HG02852 (cell line): ENCODE results near the gene TGM2.

Experiments used
- ATAC-seq: cut with Tn5 transposase; IDR thresholded peaks from one replicate; pipeline ENCODE4 v1.9.1; 2021; ENCODE audit warnings: mild to moderate bottlenecking, moderate library complexity; ENCODE audit not compliant: unreplicated experiment

Gene TGM2

GRCh38 chr20:38134427-38135270 is 30.4 kb downstream of the TGM2 start:
- ATAC-seq, result no peak

GRCh38 chr20:38133680-38134426 is 31.2 kb downstream of the TGM2 start:
- no peak for ATAC-seq

GRCh38 chr20:38132910-38133501 is 32.1 kb downstream of the TGM2 start:
- ATAC-seq, result no peak

GRCh38 chr20:38132156-38132909 is 32.7 kb downstream of the TGM2 start:
- ATAC-seq, result no peak

GRCh38 chr20:38131588-38132121 is 33.4 kb downstream of the TGM2 start:
- no peak for ATAC-seq

- no peak for ATAC-seq
Observed at GRCh38 chr20:38130687-38131587, 34.1 kb downstream of the TGM2 start.

- ATAC-seq, result no peak
Observed at GRCh38 chr20:38129893-38130609, 35.0 kb downstream of the TGM2 start.

GRCh38 chr20:38129248-38129865 is 35.7 kb downstream of the TGM2 start:
- ATAC-seq, result no peak

GRCh38 chr20:38128691-38129090 is 36.4 kb downstream of the TGM2 start:
- no peak for ATAC-seq

- ATAC-seq, result no peak
Observed at GRCh38 chr20:38127920-38128528, 37.0 kb downstream of the TGM2 start.

GRCh38 chr20:38126932-38127621 is 38.0 kb downstream of the TGM2 start:
- ATAC-seq, result no peak

GRCh38 chr20:38126146-38126921 is 38.7 kb downstream of the TGM2 start:
- ATAC-seq, result no peak

GRCh38 chr20:38125157-38126056 is 39.7 kb downstream of the TGM2 start:
- ATAC-seq, result no peak

- ATAC-seq, result no peak
Observed at GRCh38 chr20:38123021-38123587, 42.0 kb downstream of the TGM2 start.

- no peak for ATAC-seq
Observed at GRCh38 chr20:38121741-38122140, 43.3 kb downstream of the TGM2 start.

GRCh38 chr20:38120625-38120988 is 44.5 kb downstream of the TGM2 start:
- no peak for ATAC-seq
